Suprapubic skin (tissue), 2 donors: ENCODE data around the gene KRT34.

Experiments
- EP300 ChIP-seq: sonication (generic); formaldehyde crosslinking; IDR thresholded peaks from one replicate; pipeline ENCODE4 v1.6.1; 2017; ENCODE audit warnings: antibody characterized with exemption
- POLR2A ChIP-seq, 2 donors: fragments of 450-650 bp; IDR thresholded peaks; one replicate each; pipeline ENCODE4 v1.6.1; 2017; ENCODE audit warnings: antibody characterized with exemption in 2 of 2, mild to moderate bottlenecking in 2 of 2, moderate library complexity in 2 of 2

GRCh38 chr17:41351177-41351576, 30.9 kb downstream of the KRT34 start:
- TF ChIP-seq POLR2A (IDR thresholded peaks at IDR 0.05) (no peak), EP300 (no peak)
